GM21528 (cell line): ENCODE data around the gene ZFR2.
"Not testable (repeated sequence)": the region's sequence is repeated elsewhere in the genome, so short reads cannot be mapped to it uniquely, and the experiment has no call there.

ENCODE experiments used
- ATAC-seq: cut with Tn5 transposase; IDR thresholded peaks from one replicate; pipeline ENCODE4 v1.9.1; 2021; ENCODE audit warnings: mild to moderate bottlenecking, moderate library complexity; ENCODE audit not compliant: unreplicated experiment, low FRiP score

The ZFR2 gene

DNA sequence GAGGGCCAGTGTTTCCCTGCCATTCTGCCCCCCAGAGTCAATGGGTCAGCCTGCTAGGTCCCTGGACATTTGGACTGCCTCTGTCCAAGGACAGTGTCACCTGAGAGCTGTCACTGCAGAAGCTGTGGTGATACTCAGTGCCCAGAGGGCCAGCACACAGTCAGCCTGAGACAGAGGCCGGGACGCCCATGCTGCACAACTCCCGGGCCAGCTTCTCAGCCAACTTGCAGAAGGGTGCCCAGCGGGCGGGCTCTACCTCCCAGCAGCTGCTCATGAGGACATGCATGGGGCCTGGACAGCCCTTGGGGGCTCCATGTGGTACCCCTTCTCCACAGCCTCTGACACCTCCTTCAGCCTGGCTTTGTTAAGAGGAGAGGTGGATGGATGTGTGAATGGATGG lies 93.0 kb downstream of the ZFR2 start:
- no peak for ATAC-seq

DNA sequence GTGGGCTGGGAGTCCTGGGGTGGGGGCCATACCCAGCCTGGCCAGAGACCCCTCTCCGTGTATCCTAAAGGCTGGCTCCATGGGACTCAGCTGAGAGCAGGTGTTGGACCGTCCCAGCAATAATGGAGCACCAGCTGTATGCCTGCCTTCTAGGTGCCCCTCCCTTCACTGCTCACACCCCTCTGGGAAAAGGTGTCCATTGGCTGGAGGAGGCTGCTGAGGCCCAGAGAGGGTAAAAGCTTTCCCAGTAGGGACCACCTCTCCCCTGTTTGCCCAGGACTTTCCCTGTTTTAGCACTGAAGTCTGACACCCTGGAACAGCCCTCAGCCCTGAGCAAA lies 93.5 kb downstream of the ZFR2 start:
- no peak for ATAC-seq

DNA sequence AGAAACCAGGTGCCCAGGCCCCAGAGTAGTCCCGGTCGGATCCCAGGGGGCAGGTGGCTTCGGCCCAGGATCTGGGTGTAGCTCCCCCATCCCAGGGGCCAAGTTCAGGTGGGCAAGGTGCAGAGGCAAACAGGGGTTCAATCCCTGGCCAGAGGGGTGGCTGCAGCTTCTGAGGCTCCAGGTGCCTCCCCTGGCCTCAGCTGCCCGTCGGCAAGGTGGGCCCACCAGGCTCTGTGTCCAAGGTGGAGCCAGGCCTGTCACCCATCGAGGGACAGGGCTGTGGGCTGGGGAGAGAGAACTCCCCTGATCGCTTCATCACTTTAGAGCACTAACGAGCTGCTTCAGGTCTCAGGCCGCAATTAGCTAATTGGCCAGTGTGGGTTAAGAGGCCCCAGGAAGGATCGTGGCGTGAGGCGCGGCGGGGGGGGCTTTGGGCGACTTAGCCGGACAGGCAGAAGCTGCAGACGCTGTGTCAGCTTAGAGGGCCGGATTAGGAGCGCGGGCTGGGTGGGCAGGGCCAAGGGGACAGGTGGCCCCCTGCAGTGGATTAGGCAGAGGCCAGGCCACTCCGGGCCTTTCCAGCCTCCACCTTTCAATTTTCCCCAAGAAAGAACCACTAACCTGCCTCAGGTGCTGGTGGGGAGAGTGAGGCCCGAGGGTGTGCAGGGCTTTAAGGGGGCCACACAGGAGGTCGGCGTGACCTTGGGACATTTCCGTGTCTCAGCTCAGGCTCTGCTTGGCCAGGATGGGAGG lies 94.0 kb downstream of the ZFR2 start:
- no peak for ATAC-seq

DNA sequence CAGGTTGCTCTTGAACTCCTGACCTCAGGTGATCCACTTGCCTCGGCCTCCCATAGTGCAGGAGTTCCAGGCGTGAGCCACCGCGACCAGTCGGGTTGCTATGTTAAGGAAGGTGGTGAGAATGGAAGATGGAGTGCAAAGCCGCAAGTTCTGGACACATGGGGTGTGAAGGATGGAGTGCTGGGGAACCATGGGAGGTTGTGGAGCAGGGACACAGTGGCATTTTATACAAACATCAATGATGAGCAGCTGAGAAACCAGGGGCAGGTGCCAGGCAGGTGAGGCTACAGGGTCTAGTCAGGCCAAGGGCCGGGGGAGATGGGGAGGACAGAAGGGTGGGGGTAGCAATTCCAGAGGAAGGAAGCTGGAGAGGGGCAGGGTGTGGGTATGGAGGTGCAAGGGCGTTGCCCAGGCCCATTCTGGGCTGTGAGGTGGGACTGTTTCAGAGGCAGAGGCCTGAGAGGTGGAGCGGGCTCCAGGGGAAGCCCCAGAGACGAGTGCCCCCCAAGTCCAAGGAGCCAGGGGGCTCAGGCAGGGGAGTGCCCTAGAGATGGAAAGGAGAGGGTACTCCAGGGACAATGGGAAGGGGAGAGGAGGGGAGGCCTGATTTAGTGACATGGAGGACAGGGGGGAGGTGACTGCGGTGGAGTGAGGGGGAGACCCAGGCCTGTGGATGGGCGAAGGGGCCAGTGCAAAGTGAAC lies 94.9 kb downstream of the ZFR2 start:
- ATAC-seq: no peak

DNA sequence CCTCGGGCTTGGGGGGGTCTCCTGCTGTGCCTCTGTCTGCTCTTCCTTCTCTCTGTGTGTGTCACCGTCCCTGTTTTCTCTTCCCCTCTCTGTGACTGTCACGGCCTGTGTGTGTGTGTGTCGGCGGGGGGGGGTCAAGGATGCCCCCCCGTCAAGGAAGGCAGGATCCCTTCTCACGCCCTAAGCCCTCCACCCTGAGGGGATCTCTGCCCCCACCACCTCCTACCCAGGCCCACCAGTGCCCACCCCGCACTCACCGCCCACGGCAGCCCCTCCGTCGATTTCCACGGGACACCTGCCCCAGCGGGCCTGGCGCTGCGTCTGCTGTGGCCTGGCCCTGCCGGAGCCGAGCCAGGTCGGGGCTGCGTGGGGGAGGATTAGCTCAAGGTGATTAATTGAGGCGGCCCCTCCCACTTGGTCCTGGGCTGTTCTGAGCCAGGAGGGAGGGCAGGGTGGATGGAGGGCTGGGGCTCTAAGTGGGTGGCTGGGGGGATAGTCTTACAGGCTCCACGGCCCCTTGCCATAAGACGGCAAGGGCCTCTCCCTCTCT lies 96.9 kb downstream of the ZFR2 start, which contains the start of gene RAX2:
Gene RAX2, minus strand, starts transcription at position 323 of the 550 bp plus-strand sequence. CDS start 486 bp downstream, outside the sequence.
- no peak for ATAC-seq

DNA sequence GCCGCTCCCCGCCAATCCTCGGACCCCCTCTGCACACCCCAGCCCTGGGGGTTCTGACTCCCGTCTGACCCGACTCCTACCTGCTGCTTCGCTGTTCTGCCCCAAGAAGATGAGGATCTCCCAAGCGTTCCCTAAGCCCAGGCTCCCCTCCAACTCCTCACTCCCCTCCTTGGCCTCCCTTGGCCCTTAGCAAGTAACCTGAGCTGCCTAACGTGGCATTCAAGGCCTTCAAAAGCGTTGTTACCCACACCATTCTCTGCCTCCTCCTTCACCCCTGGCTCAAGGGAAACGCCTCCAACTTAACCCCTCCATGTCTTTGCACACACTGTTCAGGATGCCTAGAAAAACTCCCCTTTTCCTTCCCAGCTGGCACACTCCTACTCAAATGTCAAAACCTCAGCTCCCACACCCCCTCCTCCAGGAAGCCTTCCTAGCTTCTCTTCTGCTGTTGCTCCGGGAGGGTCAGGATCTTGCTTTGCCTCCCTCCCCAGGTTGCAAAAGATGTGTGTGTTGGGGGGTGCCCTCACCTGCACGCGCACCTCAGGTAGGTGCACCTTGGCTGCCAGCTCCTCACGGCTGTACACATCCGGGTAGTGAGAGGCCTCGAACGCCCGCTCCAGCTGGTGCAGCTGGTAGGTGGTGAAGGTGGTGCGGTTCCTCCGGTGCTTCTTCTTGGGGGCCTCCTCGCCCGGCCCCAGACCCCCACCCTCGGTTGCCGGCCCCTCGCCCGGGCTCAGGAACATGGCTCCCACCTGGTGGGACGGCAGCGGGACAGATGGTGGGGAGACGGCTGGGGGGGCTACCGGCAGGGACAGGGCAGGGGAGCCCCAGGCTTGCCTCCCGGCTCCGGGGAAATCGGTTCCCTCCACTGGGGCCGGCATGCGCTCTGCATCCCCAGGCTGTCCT lies 97.6 kb downstream of the ZFR2 start:
- ATAC-seq: no peak

DNA sequence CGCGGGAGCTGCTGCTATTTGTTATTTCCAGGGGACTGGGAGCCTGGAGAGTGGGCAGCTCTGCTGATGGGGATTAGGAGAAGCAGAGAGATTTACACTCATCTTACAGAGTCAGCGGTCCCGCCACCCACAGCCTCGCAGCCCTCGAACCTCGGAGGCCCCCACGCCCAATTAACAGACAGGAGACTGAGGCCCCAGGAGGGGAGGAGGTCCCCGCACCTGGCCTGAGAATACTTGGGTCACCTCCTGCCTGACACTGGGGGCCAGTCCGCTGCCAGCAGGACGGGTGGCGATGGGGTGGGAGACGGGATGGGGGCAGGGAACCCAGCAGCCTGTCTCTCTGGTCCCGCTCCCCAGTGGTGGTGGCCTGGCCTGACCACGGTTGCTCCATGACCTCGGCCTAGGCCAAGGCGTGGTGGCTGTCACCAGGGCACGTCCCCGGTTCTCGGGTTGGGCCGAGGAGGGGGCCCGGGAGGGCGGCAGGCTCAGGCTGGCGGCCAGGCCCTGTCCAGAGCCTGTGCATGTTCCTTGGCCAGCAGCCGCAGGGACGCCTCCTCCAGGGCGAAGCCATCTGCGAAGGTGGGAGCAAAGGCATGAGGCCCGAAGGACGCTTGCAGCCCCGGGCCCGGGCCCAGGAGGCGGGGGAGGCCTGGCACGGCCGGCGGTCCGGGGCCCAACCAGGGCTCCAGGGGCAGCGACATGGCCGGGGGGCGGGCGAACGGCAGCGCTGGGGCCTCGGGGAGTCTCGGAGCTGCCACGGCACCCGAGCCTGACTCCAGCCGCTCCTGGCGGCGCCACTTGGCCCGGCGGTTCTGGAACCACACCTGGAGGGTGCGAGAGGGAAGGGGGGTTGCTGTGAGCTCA lies 98.5 kb downstream of the ZFR2 start:
- ATAC-seq: no peak

DNA sequence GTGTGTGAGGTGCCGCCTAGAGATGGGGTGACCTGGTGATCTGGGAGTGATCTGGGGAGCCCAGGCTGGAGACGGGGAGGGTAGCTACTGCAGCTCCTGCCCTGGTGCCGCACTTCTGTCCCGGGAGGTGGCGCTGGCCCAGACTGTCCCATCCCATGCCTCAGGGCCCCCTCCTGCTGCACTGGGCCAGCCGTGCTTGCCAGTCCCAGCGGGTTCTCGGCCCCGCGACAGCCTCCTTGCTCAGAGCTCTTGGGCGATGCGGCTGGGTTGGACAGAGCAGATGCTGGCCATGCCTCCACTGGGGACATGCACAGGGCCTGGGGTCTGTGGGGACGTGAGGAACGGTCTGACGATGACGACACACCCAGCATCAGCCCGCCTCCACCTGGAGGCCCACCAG lies 99.3 kb downstream of the ZFR2 start:
- no peak for ATAC-seq

DNA sequence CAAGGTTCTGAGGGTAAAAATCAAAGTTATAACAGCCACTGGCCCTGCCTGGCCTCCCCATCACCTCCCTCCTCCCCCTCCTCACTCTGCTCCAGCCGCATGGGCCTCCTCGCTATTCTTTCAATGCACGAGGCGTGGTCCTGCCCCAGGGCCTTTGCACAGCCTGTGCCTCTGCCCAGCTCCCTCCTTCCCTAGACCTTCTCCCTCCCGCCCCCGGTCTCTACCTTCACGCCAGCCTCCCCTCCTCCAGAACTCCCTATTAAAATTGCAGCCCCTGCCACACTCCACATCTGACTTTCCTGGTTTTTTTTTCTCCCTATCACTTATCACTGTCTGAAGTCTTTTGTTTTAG lies 100.1 kb downstream of the ZFR2 start:
- no peak for ATAC-seq

DNA sequence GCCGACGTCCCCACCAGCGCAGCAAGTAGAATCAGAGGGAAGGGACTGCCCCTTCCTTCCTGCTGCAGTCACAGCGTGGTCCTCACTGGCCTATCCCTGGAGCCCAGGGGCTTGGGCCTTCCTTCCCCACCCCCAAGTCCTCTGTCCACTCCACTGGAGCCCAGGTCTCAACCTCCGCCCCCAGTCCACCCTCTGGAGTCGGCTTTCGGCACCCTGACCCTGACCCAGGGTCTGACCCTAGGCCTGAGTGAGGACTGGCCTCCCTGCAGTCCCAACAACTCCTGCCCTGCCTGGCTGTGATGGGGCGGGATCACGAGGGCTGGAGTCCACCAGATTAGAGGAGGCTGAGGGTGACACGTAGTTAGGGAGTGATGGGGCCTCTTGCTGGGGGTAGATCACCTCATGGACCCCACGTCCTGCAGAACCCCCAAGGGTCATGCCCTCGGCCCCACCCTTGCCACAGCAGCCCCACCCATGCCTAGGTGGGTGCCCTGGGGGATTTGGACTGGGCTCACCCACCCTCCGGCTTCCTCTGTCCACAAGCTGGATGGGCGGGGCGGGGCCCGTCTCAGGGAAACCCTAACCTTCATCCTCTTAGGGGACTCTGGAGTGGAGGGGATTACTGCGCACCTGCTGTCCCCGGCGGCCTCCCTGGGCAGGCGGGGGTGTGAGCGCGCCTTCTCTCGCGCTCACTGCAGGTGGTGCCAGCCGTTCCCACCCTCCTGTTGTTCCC lies 100.7 kb downstream of the ZFR2 start:
- ATAC-seq: no peak

DNA sequence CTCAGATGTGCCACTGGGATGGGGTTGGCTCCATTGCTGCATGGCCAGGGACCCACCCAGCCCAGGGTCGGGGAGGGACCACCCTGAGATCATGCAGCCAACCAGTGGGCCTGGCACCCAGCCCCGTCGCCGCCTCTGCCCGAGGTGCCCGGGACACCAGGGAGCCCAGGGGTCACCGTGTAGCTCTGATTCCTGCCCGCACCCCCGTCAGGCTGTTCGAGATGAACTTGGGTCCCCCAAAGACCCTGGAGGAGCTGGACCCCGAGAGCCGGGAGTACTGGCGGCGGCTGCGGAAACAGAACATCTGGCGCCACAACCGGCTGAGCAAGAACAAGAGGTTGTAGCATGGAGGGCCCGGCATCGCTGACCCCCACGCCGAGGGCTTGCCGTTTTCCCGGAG lies 101.8 kb downstream of the ZFR2 start:
- no peak for ATAC-seq

DNA sequence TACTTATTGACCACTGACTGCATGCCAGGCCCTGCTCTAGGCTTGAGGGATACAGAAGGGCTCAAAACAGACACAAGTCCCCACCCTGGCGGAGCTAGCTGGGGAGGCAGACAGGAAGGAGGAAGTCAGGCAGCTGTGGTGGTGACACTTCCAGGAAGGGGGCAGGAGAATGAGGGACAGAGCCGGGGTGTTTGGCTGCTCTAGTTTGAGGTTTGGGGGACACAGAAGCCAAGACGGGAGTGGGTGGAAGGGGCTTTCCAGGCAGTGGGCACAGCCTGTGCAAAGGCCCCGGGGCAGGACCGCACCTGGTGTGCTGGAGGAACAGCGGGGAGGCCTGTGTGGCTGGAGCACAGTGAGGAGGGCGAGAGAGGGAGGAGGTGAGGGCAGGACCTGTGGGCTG lies 102.3 kb downstream of the ZFR2 start:
- ATAC-seq: no peak

DNA sequence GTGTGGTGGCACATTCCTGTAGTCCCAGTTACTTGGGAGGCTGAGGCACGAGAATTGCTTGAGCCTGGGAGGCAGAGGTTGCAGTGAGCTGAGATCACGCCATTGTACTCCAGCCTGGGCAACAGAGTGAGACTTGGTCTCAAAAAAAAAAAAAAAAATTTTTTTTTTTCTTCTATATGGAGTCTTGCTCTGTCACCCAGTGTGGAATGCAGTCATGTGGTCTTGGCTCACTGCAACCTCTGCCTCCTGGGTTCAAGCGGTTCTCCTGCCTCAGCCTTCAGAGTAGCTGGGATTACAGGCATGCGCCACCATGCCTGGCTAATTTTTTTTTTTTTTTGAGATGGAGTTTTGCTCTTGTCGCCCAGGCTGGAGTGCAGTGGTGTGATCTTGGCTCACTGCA lies 103.1 kb downstream of the ZFR2 start:
- ATAC-seq: not testable (repeated sequence)

DNA sequence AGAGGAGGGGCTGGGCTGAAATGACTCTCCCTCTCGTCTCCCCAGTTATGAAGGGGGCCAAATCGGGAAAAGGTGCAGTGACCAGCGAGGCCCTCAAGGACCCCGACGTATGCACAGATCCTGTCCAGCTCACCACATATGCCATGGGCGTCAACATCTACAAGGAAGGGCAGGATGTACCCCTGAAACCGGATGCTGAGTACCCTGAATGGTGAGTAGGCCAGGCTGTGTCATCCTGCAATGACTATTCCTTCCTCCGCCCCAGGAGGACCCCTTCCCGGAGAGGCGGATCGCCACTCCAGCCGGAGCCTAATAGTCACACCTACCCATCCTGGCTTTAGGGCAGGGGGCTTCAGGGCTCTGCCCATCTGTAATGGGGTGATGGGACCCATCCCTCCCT lies 103.7 kb downstream of the ZFR2 start:
- no peak for ATAC-seq

DNA sequence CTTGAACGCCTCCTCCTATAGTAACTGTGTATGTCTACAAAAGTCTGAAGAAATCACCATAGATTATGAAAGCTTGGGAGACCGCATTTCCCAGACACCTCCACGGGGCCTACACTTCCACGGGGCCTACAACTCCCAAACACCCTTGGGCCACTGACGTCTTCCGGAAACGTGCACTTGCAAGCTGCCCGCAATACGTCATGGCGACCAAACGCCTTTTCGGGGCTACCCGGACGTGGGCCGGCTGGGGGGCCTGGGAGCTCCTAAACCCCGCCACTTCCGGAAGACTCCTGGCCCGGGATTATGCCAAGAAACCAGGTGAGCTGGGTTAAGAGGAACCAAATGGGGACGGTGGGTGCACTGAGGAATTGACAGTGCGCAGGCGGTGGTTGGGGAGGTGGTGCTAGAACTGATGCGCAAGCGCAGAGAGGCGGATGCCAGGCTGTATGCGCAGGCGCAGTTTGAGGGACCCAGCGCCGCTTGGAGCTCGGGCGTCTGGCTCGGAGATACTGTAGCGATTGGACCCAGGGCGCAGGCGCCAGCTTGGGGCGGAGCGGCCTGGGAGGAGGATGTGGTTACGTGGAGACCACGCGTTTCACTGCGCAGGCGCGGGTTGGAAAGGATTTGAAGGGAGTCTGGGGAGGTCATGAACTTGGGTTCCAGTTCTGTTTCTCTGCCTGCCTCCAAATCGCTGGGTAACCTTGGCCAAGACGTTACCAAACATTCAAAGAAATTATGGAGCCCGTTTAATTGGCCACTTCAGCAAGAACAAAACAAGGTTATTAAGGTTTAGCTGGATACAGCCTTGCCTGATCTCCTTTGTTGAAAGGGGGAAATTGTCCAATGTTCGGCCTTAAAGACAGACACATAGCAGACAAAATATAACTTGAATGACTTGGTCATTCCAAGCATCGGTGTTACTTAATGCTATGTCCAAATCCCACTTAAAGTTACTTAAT lies 106.1 kb downstream of the ZFR2 start, which contains the start of gene MRPL54:
Gene MRPL54, plus strand, starts transcription at position 182 of the 959 bp plus-strand sequence. Its CDS starts 19 bp downstream, at position 201.
- peak; percentile 64 for ATAC-seq

DNA sequence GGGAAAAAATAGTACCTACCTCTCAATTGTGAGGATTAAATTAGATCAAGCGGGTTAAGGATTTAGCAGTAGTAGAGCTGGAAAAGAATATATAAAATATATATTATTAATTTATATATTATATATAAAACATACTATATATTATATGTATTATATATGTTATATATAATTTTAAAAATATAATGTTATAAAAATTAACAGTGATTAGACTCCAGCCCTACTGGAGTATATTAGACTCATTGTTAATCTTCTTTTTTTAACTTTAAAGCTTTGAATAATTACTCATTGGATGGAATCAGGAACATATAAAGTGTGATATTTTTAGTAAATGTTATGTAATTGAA lies 106.7 kb downstream of the ZFR2 start:
- ATAC-seq: peak; percentile 2

DNA sequence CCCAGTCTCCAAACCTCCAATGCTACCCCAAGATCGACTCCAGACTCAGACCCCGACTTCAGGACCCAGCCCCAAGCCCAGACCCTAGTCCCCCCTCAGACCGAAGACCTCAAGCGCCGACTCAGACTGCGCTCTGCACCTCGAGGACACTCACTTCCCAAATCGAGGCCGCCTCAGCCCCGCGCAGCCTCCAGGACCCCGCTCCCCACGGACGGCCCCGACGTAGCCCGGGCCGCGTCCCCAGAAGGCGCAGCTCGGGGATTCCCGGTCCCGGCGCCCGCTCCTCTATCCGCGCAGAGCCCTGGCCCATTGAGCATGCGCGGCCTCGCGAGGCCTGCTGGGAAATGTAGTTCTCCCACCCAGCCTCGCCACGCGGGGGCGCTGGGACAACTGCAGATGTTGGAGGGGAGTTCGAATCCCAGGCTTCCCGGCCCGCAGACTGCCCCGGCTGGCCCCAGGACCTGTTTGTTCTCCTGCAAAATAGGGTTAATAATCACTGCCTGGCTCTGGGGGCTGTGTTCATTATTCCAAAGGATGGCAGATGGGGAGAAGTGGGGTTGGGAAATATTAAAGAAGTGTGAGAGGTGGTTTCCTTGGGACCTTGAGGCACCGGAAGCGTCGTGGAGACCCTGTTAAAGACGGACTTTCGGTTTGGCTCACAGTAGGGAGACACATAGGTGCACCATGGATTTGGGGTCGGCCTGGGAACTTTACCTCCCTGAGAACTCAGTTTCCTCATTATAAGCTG lies 107.3 kb downstream of the ZFR2 start, which contains the start of gene APBA3:
Gene APBA3, minus strand, starts transcription at position 311 of the 748 bp plus-strand sequence. CDS start 1,428 bp downstream, outside the sequence.
- peak; percentile 47 for ATAC-seq
